DOHH2 (cell line): ENCODE data around the gene UNC13D.

Source experiments
- H3F3A ChIP-seq: fragments of 200-600 bp; sonication (generic), shearing (Covaris generic); 2 replicates; pipeline ENCODE4 v1.6.0; 2016; ENCODE audit warnings: antibody characterized with exemption, mild to moderate bottlenecking; ENCODE audit not compliant: control insufficient read depth, insufficient read depth
- H3K27ac ChIP-seq: fragments of 200-600 bp; sonication (generic); 2 replicates; pipeline ENCODE4 v1.5.1; 2014; ENCODE audit warnings: low read depth, mild to moderate bottlenecking, low read length, moderate library complexity
- H3K27me3 ChIP-seq: fragments of 200-600 bp; sonication (generic); 2 replicates; pipeline ENCODE4 v1.6.1; 2014; ENCODE audit warnings: mild to moderate bottlenecking, low read length, mixed read lengths; ENCODE audit not compliant: control insufficient read depth
- H3K36me3 ChIP-seq: fragments of 200-600 bp; sonication (generic); 2 replicates; pipeline ENCODE4 v1.6.1; 2014; ENCODE audit warnings: mild to moderate bottlenecking, low read length, moderate library complexity, mixed read lengths; ENCODE audit not compliant: control insufficient read depth
- H3K4me1 ChIP-seq: fragments of 200-600 bp; sonication (generic); 2 replicates; pipeline ENCODE4 v1.6.1; 2014; ENCODE audit warnings: mild to moderate bottlenecking, low read length, mixed read lengths; ENCODE audit not compliant: control insufficient read depth
- H3K4me2 ChIP-seq: fragments of 200-600 bp; sonication (generic); 2 replicates; pipeline ENCODE4 v1.6.0; 2014; ENCODE audit warnings: mild to moderate bottlenecking, low read length, moderate library complexity
- H3K4me3 ChIP-seq: fragments of 200-600 bp; sonication (generic); 2 replicates; pipeline ENCODE4 v1.5.1; 2014; ENCODE audit warnings: mild to moderate bottlenecking, low read length, mixed read lengths
- H3K79me2 ChIP-seq: fragments of 200-600 bp; sonication (generic); 2 replicates; pipeline ENCODE4 v1.6.1; 2014; ENCODE audit warnings: mild to moderate bottlenecking, low read length, mixed read lengths; ENCODE audit not compliant: control insufficient read depth
- H3K9me2 ChIP-seq: fragments of 200-600 bp; sonication (generic); replicated peaks from 2 replicates; pipeline ENCODE4 v1.6.1; 2014; ENCODE audit warnings: mild to moderate bottlenecking, low read length, mixed read lengths; ENCODE audit not compliant: control insufficient read depth
- H3K9me3 ChIP-seq: fragments of 200-600 bp; sonication (generic); 2 replicates; pipeline ENCODE4 v1.6.1; 2014; ENCODE audit warnings: antibody characterized with exemption, low read length, mixed read lengths; ENCODE audit not compliant: control insufficient read depth, insufficient read depth
- H4K20me1 ChIP-seq: fragments of 200-600 bp; sonication (generic); 2 replicates; pipeline ENCODE4 v1.6.0; 2014; ENCODE audit warnings: low read depth, mild to moderate bottlenecking, antibody characterized with exemption, low read length, moderate library complexity; ENCODE audit not compliant: control insufficient read depth, insufficient read depth
- CTCF ChIP-seq: fragments of 200-600 bp; sonication (generic); IDR thresholded peaks from one replicate; pipeline ENCODE4 v1.5.1; 2014; ENCODE audit warnings: antibody characterized with exemption, mild to moderate bottlenecking, low read depth, low read length; ENCODE audit not compliant: poor library complexity, severe bottlenecking
- EZH2phosphoT487 ChIP-seq: fragments of 200-600 bp; sonication (generic); IDR thresholded peaks from 2 replicates; pipeline ENCODE4 v1.6.1; 2017; ENCODE audit warnings: borderline replicate concordance, mild to moderate bottlenecking, antibody characterized with exemption, low read length, moderate library complexity, mixed read lengths

Gene UNC13D

GRCh38 chr17:75829747-75830146, 14.5 kb downstream of the UNC13D start:
- peaks cover 9% of the 10 kb centered on the region for H3K36me3 ChIP-seq
- H3K27me3 ChIP-seq: no peaks in the 10 kb centered on the region
- H3F3A ChIP-seq: peaks cover 4% of the 10 kb centered on the region
- TF ChIP-seq CTCF (no peak), EZH2phosphoT487 (no peak)
- no peaks in the 10 kb centered on the region for H4K20me1 ChIP-seq
- H3K4me3 ChIP-seq: no peak overlapping the region
- H3K4me2 ChIP-seq: no peak overlapping the region
- H3K27ac ChIP-seq: no peak overlapping the region
- H3K79me2 ChIP-seq: no peaks in the 10 kb centered on the region
- H3K9me3 ChIP-seq: no peaks in the 10 kb centered on the region
- peaks cover 44% of the 10 kb centered on the region for H3K4me1 ChIP-seq
- no peaks in the 10 kb centered on the region for H3K9me2 ChIP-seq

GRCh38 chr17:75828741-75829140, 15.5 kb downstream of the UNC13D start:
- no peaks in the 10 kb centered on the region for H4K20me1 ChIP-seq
- peaks cover 42% of the 10 kb centered on the region for H3K4me1 ChIP-seq
- H3F3A ChIP-seq: peaks cover 4% of the 10 kb centered on the region
- H3K79me2 ChIP-seq: no peaks in the 10 kb centered on the region
- H3K36me3 ChIP-seq: peaks cover 16% of the 10 kb centered on the region
- H3K4me2 ChIP-seq: no peak overlapping the region
- H3K4me3 ChIP-seq: no peak overlapping the region
- H3K9me3 ChIP-seq: no peaks in the 10 kb centered on the region
- no peaks in the 10 kb centered on the region for H3K27me3 ChIP-seq
- H3K9me2 ChIP-seq: no peaks in the 10 kb centered on the region
- H3K27ac ChIP-seq: 0 out of 2 replicates have a peak overlapping the region, but pooled peaks have one; percentile 56
- TF ChIP-seq EZH2phosphoT487 (no peak), CTCF (no peak)

- no peaks in the 10 kb centered on the region for H3K9me2 ChIP-seq
- H3F3A ChIP-seq: peaks cover 4% of the 10 kb centered on the region
- H3K9me3 ChIP-seq: no peaks in the 10 kb centered on the region
- H3K27me3 ChIP-seq: no peaks in the 10 kb centered on the region
- H4K20me1 ChIP-seq: no peaks in the 10 kb centered on the region
- peaks cover 23% of the 10 kb centered on the region for H3K36me3 ChIP-seq
- no peaks in the 10 kb centered on the region for H3K79me2 ChIP-seq
- peaks cover 35% of the 10 kb centered on the region for H3K4me1 ChIP-seq
- H3K27ac ChIP-seq: peak overlapping the region; percentile 56
- H3K4me3 ChIP-seq: peak overlapping the region; percentile 73
- peak overlapping the region; percentile 92 for H3K4me2 ChIP-seq
- no peak for TF ChIP-seq CTCF
- TF ChIP-seq EZH2phosphoT487: no peak
Measured at GRCh38 chr17:75828076-75828400, 16.2 kb downstream of the UNC13D start.
